NCI-H2171 (cell line): Measurements from ENCODE around the gene JMJD7.

Experiments used
- DNase-seq: peaks from one replicate; lab custom pipeline; 2025; lab: John Stamatoyannopoulos, UW

The JMJD7 gene

GRCh38 chr15:41883484-41883825 is 55.6 kb downstream of the JMJD7 start:
- DNase-seq, result no peak

- no peak for DNase-seq
Observed at GRCh38 chr15:41884458-41884857, 56.6 kb downstream of the JMJD7 start.

- no peak for DNase-seq
Observed at GRCh38 chr15:41885321-41885720, 57.4 kb downstream of the JMJD7 start.

GRCh38 chr15:41885841-41886240 is 57.9 kb downstream of the JMJD7 start:
- no peak for DNase-seq

GRCh38 chr15:41886741-41887140 is 58.8 kb downstream of the JMJD7 start:
- no peak for DNase-seq

- DNase-seq, result no peak
Observed at GRCh38 chr15:41887161-41887560, 59.3 kb downstream of the JMJD7 start.
